ENCODE results near the gene HADHA. TPM values are rescaled to one million over a fixed set of nuclear protein-coding genes. Genes with fewer than 3 reads are reported as not detected.
A peak's percentile ranks its signal among the peaks of the same experiment; 100 is the strongest.

HADHA gene
- polyA plus RNA-seq, 1 of the 3 experiments (the other 2 are of a cell fraction): 64.3 TPM

GRCh38 chr2:26179446-26179913 lies 65.0 kb downstream of the HADHA start (continued):
- TF ChIP-seq CTCF (IDR thresholded peaks at IDR 0.05): no peak
- TF ChIP-seq PBX3 (IDR thresholded peaks at IDR 0.05): no peak
- TF ChIP-seq REST (IDR thresholded peaks at IDR 0.05; ENCODE audit: low read depth, low read length): no peak
- TF ChIP-seq ELF1 (IDR thresholded peaks at IDR 0.05): no peak
- TF ChIP-seq MEF2A (IDR thresholded peaks at IDR 0.05; ENCODE audit: borderline replicate concordance, low read depth): no peak
- no peak for TF ChIP-seq MAX (IDR thresholded peaks at IDR 0.05; ENCODE audit: low read depth)
- TF ChIP-seq EZH2phosphoT487 (IDR thresholded peaks at IDR 0.05; ENCODE audit: borderline replicate concordance, low read depth): no peak
- TF ChIP-seq RCOR1 (IDR thresholded peaks at IDR 0.05; ENCODE audit: low read length): no peak
- TF ChIP-seq TCF12 (IDR thresholded peaks at IDR 0.05): no peak
- no peak for TF ChIP-seq YY1 (IDR thresholded peaks at IDR 0.05; ENCODE audit: low read depth)
- TF ChIP-seq EP300 (IDR thresholded peaks at IDR 0.05; ENCODE audit: borderline replicate concordance in 1 of 2, low read depth in 1 of 2, low read length in 1 of 2): no peak

- peak overlapping the region; percentile 99 for H2AFZ ChIP-seq (ENCODE audit: low read depth)
- no peaks in the 10 kb centered on the region for H3F3A ChIP-seq (replicated peaks; ENCODE audit: insufficient read depth)
- H3K9me3 ChIP-seq: no peaks in the 10 kb centered on the region
- 14% methylated on average over 28 of the region's 48 CpGs for WGBS (ENCODE audit: low lambda C conversion rate)
- peak overlapping the region; percentile 63 for H3K9ac ChIP-seq
- peak; percentile 89 for DNase-seq
- peak overlapping the region; percentile 94 for H3K4me2 ChIP-seq
- H3K4me1 ChIP-seq (ENCODE audit: control insufficient read depth in 1 of 2, insufficient read depth in 2 of 2, low read depth in 1 of 2, low read length in 1 of 2): peaks cover 0 to 15% of the 10 kb centered on the region in 2 experiments; a peak in 1 of 4 replicates
- ChIA-PET POLR2A (no interaction called here), CTCF (interaction anchor here (1.1 kb wide), 2 partner anchors 9 to 228 kb away, joined by 3 to 4 read pairs; no protein-coding TSS in a partner anchor)
- peak overlapping the region in 1 of 2 experiments; percentile 51; a peak in 1 of 4 replicates for H3K27ac ChIP-seq (ENCODE audit: low read depth in 2 of 2, low read length in 1 of 2)
- no peaks in the 10 kb centered on the region for H3K79me2 ChIP-seq (ENCODE audit: insufficient read depth)
- H3K4me3 ChIP-seq (ENCODE audit: low read depth in 2 of 2, low read length in 1 of 2): peak overlapping the region; percentile 56 to 66
- no peaks in the 10 kb centered on the region for H3K36me3 ChIP-seq (replicated peaks in 1 of 2; ENCODE audit: control insufficient read depth in 1 of 2, insufficient read depth in 2 of 2, low read length in 1 of 2)
- no peaks in the 10 kb centered on the region for H3K27me3 ChIP-seq (ENCODE audit: insufficient read depth)
- H3K9me2 ChIP-seq: no peaks in the 10 kb centered on the region
- no peaks in the 10 kb centered on the region for H4K20me1 ChIP-seq (ENCODE audit: insufficient read depth)
- TF ChIP-seq RFX5 (IDR thresholded peaks at IDR 0.05; ENCODE audit: low read length) (no peak), FOSL2 (IDR thresholded peaks at IDR 0.05; ENCODE audit: borderline replicate concordance, low read depth) (no peak), YY1 (IDR thresholded peaks at IDR 0.05; ENCODE audit: low read depth) (peak; percentile 54; the same call in 1 of the 2 replicates), MAX (IDR thresholded peaks at IDR 0.05; ENCODE audit: low read depth) (peak; percentile 30; the same call in 1 of the 2 replicates), TAF1 (IDR thresholded peaks at IDR 0.05; ENCODE audit: borderline replicate concordance, low read depth, low read length) (no peak), RAD21 (IDR thresholded peaks at IDR 0.05; ENCODE audit: low read length) (0 out of 2 replicates have a peak, but pooled peaks have one; percentile 4), GATA2 (CRISPR knock-in tag; IDR thresholded peaks at IDR 0.05) (no peak), MXI1 (IDR thresholded peaks at IDR 0.05; ENCODE audit: low read depth, low read length) (peak; percentile 34; the same call in 1 of the 2 replicates), FOXM1 (IDR thresholded peaks at IDR 0.05; ENCODE audit: low read depth) (no peak), CHD2 (IDR thresholded peaks at IDR 0.05; ENCODE audit: low read length, partially characterized antibody) (peak; percentile 25), ELF1 (IDR thresholded peaks at IDR 0.05) (no peak), ZBTB33 (IDR thresholded peaks at IDR 0.05; ENCODE audit: borderline replicate concordance, low read depth) (no peak), SIN3A (IDR thresholded peaks at IDR 0.05; ENCODE audit: borderline replicate concordance, low read depth, low read length) (0 out of 2 replicates have a peak, but pooled peaks have one; percentile 32), EP300 (IDR thresholded peaks at IDR 0.05; ENCODE audit: borderline replicate concordance in 1 of 2, low read depth in 1 of 2, low read length in 1 of 2) (no peak)
These were observed 65.5 kb downstream of the HADHA start for GRCh38 chr2:26178746-26179436.

Data from SK-N-SH (cell line).